PC-9 (cell line): ENCODE data around the gene DNAJC13. TPM values are rescaled to one million over a fixed set of nuclear protein-coding genes. Genes with fewer than 3 reads are reported as not detected.

Source experiments
- BruUV-seq: library from RNA; stranded (reverse); fragments of 400-500 nt; replicated peaks from 2 replicates; lab custom pipeline; 2021; lab: Mats Ljungman, UMichigan
- CTCF ChIA-PET: fragments of 300-600 bp; sonication (Branson Sonifier 250); formaldehyde crosslinking; loops from one replicate; lab custom pipeline; 2022; ENCODE audit warnings: antibody characterized with exemption; lab: Charles Lee
- POLR2A ChIA-PET: fragments of 300-600 bp; sonication (Branson Sonifier 250); formaldehyde crosslinking; loops from one replicate; lab custom pipeline; 2022; ENCODE audit warnings: antibody characterized with exemption; ENCODE audit not compliant: unreplicated experiment; lab: Charles Lee
- DNase-seq, 2 experiments: peaks; one replicate each; pipeline versions ENCODE4 v3.0.0 to v3.0.0-alpha.2; 2015 to 2022; ENCODE audit warnings: mixed read lengths in 1 of 2
- H2AFZ ChIP-seq: fragments of 200-600 bp; sonication (generic); 2 replicates; pipeline ENCODE4 v1.8.1; 2017; ENCODE audit warnings: antibody characterized with exemption
- H3F3A ChIP-seq: fragments of 200-600 bp; sonication (generic); 2 replicates; pipeline ENCODE4 v1.8.1; 2017; ENCODE audit warnings: antibody characterized with exemption, mild to moderate bottlenecking, low read depth; ENCODE audit not compliant: insufficient read depth
- H3K27ac ChIP-seq: fragments of 200-600 bp; sonication (generic); 2 replicates; pipeline ENCODE4 v1.6.1; 2016; ENCODE audit warnings: mixed run types
- H3K27me3 ChIP-seq: fragments of 200-600 bp; sonication (generic); 2 replicates; pipeline ENCODE4 v1.6.1; 2016; ENCODE audit warnings: low read depth, mixed run types; ENCODE audit not compliant: insufficient read depth
- H3K36me3 ChIP-seq: fragments of 200-600 bp; sonication (generic); 2 replicates; pipeline ENCODE4 v1.6.1; 2016; ENCODE audit warnings: low read depth, mixed run types
- H3K4me1 ChIP-seq: fragments of 200-600 bp; sonication (generic); replicated peaks from 2 replicates; pipeline ENCODE4 v1.6.1; 2016; ENCODE audit warnings: mixed run types; ENCODE audit not compliant: insufficient read depth
- H3K4me2 ChIP-seq: fragments of 200-600 bp; sonication (generic); 2 replicates; pipeline ENCODE4 v1.6.1; 2017; ENCODE audit warnings: mixed run types
- H3K4me3 ChIP-seq: fragments of 200-600 bp; sonication (generic); 2 replicates; pipeline ENCODE4 v1.6.1; 2016; ENCODE audit warnings: mixed run types
- H3K79me2 ChIP-seq: fragments of 200-600 bp; sonication (generic); 2 replicates; pipeline ENCODE4 v1.6.1; 2017; ENCODE audit warnings: low read depth, mixed run types
- H3K9me2 ChIP-seq: fragments of 200-600 bp; sonication (generic); 2 replicates; pipeline ENCODE4 v1.8.1; 2017; ENCODE audit warnings: mild to moderate bottlenecking; ENCODE audit not compliant: insufficient read depth
- H3K9me3 ChIP-seq: fragments of 200-600 bp; sonication (generic); 2 replicates; pipeline ENCODE4 v1.8.1; 2016; ENCODE audit warnings: low read depth; ENCODE audit not compliant: insufficient read depth
- H4K20me1 ChIP-seq: fragments of 200-600 bp; sonication (generic); 2 replicates; pipeline ENCODE4 v1.8.1; 2017; ENCODE audit not compliant: insufficient read depth
- EZH2 ChIP-seq: fragments of 200-600 bp; sonication (generic); IDR thresholded peaks from 2 replicates; pipeline ENCODE4 v1.8.0; 2017; ENCODE audit warnings: antibody characterized with exemption, low read depth
- intact Hi-C: fragments of 100-400 bp; cut with micrococcal nuclease; formaldehyde crosslinking; loops from one replicate; pipeline ENCODE4 v1.10.0; 2022; ENCODE audit not compliant: unreplicated experiment
- total RNA-seq: library from RNA; stranded (reverse); gene quantifications from 2 replicates; pipeline ENCODE4 v1.2.3, GENCODE V29; 2021
- TF ChIP-seq, protein P1 (sequence below): fragments of 200-600 bp; sonication (generic); conservative IDR thresholded peaks from 2 replicates; pipeline ENCODE4 v1.6.1; 2017; ENCODE audit warnings: mixed run types, antibody characterized with exemption, mild to moderate bottlenecking, moderate library complexity

Gene DNAJC13
- total RNA-seq, 1 experiment from 2014 or later = 56.6 TPM

DNA sequence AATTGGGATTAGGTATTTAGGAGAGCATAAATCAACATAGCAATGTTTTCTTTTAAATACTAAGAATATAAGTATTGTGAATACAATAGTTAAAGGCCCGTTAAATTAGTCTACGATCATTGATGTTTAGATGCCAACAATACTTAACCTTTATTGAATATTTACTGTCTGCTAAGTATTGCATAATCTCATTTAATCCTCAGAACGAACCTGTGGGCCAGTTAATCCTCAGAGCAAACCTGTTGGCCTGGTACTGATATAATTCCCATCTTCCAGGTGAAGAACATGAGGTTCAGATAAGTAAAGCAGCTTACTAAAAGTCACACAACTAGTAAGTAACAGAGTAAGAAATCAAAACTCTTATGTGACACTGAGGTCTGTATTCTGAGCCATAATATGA is 122.4 kb downstream of the DNAJC13 start:
- Histone ChIP-seq H3K27me3 (no peaks in the 10 kb centered on the region), H3K4me2 (no peak overlapping the region), H2AFZ (no peak overlapping the region), H4K20me1 (no peaks in the 10 kb centered on the region), H3K9me2 (no peaks in the 10 kb centered on the region), H3K4me3 (no peak overlapping the region), H3K79me2 (no peaks in the 10 kb centered on the region), H3K4me1 (peaks cover 24% of the 10 kb centered on the region), H3K27ac (no peak overlapping the region), H3F3A (peaks cover 20% of the 10 kb centered on the region), H3K9me3 (no peaks in the 10 kb centered on the region; the same call in 1 of the 2 replicates), H3K36me3 (peaks cover 3% of the 10 kb centered on the region; the same call in 1 of the 2 replicates)
- TF ChIP-seq, protein P1, sequence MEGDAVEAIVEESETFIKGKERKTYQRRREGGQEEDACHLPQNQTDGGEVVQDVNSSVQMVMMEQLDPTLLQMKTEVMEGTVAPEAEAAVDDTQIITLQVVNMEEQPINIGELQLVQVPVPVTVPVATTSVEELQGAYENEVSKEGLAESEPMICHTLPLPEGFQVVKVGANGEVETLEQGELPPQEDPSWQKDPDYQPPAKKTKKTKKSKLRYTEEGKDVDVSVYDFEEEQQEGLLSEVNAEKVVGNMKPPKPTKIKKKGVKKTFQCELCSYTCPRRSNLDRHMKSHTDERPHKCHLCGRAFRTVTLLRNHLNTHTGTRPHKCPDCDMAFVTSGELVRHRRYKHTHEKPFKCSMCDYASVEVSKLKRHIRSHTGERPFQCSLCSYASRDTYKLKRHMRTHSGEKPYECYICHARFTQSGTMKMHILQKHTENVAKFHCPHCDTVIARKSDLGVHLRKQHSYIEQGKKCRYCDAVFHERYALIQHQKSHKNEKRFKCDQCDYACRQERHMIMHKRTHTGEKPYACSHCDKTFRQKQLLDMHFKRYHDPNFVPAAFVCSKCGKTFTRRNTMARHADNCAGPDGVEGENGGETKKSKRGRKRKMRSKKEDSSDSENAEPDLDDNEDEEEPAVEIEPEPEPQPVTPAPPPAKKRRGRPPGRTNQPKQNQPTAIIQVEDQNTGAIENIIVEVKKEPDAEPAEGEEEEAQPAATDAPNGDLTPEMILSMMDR = no peak
- no peak for TF ChIP-seq EZH2
- no TSS peak for BruUV-seq
- ChIA-PET POLR2A (no interaction called here), CTCF (no interaction called here)
- DNase-seq = no peak
- intact Hi-C loops = loop anchor here (5.0 kb wide), 1 partner anchor 843 kb away; no protein-coding TSS in a partner anchor

DNA sequence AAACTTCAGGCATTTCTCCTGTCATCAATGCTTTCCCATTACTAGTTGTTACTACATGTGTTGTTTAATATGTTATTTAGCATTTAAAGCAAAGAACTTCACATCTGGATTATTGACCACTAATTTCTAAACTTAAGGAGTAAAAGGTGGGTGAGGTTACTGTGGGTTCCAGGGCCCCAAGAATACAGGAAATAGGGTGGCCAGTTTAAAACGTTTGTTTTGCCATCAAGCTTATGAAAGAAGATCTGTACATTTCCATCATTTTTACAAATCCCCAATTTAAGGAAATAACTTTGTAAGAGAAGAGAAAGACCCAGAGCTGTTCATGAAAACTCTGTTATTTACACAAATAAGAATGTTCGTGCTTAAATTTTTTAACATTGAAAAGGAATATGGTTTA is 125.3 kb downstream of the DNAJC13 start:
- Histone ChIP-seq H3K9me3 (no peaks in the 10 kb centered on the region; the same call in 1 of the 2 replicates), H2AFZ (no peak overlapping the region), H3K4me3 (no peak overlapping the region), H3K36me3 (peaks cover 3% of the 10 kb centered on the region; the same call in 1 of the 2 replicates), H4K20me1 (no peaks in the 10 kb centered on the region), H3K9me2 (no peaks in the 10 kb centered on the region), H3K79me2 (no peaks in the 10 kb centered on the region), H3K4me2 (peak overlapping the region; percentile 48), H3F3A (peaks cover 20% of the 10 kb centered on the region), H3K4me1 (peaks cover 24% of the 10 kb centered on the region), H3K27ac (peak overlapping the region; percentile 81), H3K27me3 (no peaks in the 10 kb centered on the region)
- intact Hi-C loops = no loop called here
- ChIA-PET POLR2A (interaction anchor here (0.7 kb wide), 1 partner anchor 171 kb away, joined by 4 read pairs; no protein-coding TSS in a partner anchor), CTCF (interaction anchor here (0.6 to 1.4 kb wide), 3 partner anchors 8 to 100 kb away, joined by 3 to 5 read pairs (median 3); no protein-coding TSS in a partner anchor)
- no TSS peak for BruUV-seq
- TF ChIP-seq, protein P1 = no peak
- no peak for TF ChIP-seq EZH2
- no peak for DNase-seq

DNA sequence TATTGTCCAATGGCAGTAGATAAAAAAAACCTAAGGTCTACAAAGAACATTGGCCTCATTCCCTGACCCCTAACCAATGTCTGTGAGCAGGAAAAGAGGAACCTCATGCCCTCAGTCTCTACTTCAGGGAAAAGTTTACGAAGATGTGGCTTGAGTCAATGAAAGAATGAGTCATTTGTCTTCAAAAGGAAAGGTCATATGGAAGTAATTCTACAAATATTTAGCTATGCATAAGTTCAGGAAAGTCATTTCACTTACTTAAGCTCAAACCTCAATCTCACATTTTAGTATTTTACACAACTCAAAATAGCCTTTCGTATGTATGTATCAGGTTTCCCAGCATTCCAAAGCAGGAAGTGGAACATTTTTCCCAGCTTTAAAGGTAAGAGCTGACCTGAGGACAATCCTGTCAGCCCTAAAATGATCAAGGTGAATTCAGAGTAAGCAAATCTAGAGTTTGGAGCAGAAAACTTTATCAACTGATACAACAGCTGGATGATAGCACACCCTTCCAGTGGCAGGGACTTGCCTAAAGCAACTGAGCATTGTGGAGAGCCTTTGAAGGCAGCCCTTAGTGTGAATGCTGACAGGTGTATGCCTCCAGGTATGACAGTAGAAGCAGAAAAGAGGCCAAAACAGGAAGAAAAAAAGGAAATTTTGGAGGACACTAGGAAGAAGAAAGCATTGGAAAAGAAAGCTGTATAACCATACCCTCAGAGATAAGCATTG is 125.9 kb downstream of the DNAJC13 start:
- peaks cover 3% of the 10 kb centered on the region; the same call in 1 of the 2 replicates for H3K36me3 ChIP-seq
- no peaks in the 10 kb centered on the region for H3K27me3 ChIP-seq
- intact Hi-C loops = no loop called here
- H3F3A ChIP-seq = peaks cover 20% of the 10 kb centered on the region
- TF ChIP-seq, protein P1 = no peak
- no peak for TF ChIP-seq EZH2
- ChIA-PET CTCF (interaction anchor here (0.6 to 1.4 kb wide), 3 partner anchors 9 to 100 kb away, joined by 3 to 5 read pairs (median 3); no protein-coding TSS in a partner anchor), POLR2A (interaction anchor here (0.5 to 0.7 kb wide), 5 partner anchors 39 to 1816 kb away, joined by 3 to 4 read pairs (median 3); no protein-coding TSS in a partner anchor)
- H3K4me3 ChIP-seq = peak overlapping the region; percentile 24; the same call in 1 of the 2 replicates
- H3K9me3 ChIP-seq = no peaks in the 10 kb centered on the region; the same call in 1 of the 2 replicates
- H4K20me1 ChIP-seq = no peaks in the 10 kb centered on the region
- peaks cover 24% of the 10 kb centered on the region for H3K4me1 ChIP-seq
- BruUV-seq = no TSS peak
- no peaks in the 10 kb centered on the region for H3K9me2 ChIP-seq
- no peak overlapping the region for H2AFZ ChIP-seq
- no peaks in the 10 kb centered on the region for H3K79me2 ChIP-seq
- peak overlapping the region; percentile 81 for H3K27ac ChIP-seq
- DNase-seq = peak; percentile 22 to 90
- peak overlapping the region; percentile 48 for H3K4me2 ChIP-seq
